Mucosa of rectum (tissue), 2 donors: ENCODE data around the gene FOXG1.

ENCODE experiments used
- H3K27ac ChIP-seq, 2 donors: one replicate each; pipeline ENCODE4 v1.7.0; 2013; ENCODE audit warnings: inconsistent platforms in 2 of 2, low read depth in 2 of 2, low read length in 2 of 2
- H3K27me3 ChIP-seq, 2 donors: one replicate each; pipeline ENCODE4 v1.7.0; 2013; ENCODE audit warnings: low read length in 2 of 2; ENCODE audit not compliant: control insufficient read depth in 2 of 2, insufficient read depth in 2 of 2
- H3K36me3 ChIP-seq, 2 donors: one replicate each; pipeline ENCODE4 v1.7.0; 2013; ENCODE audit warnings: low read length in 2 of 2; ENCODE audit not compliant: control insufficient read depth in 2 of 2, insufficient read depth in 2 of 2
- H3K4me1 ChIP-seq, 2 donors: one replicate each; pipeline ENCODE4 v1.7.0; 2013; ENCODE audit warnings: low read length in 2 of 2, mild to moderate bottlenecking in 1 of 2; ENCODE audit not compliant: control insufficient read depth in 2 of 2, insufficient read depth in 2 of 2
- H3K4me3 ChIP-seq, 2 donors: one replicate each; pipeline ENCODE4 v1.7.0; 2013; ENCODE audit warnings: low read length in 2 of 2
- H3K9ac ChIP-seq, 2 donors: one replicate each; pipeline ENCODE4 v1.7.0; 2013; ENCODE audit warnings: low read length in 2 of 2, low read depth in 1 of 2, mild to moderate bottlenecking in 1 of 2
- H3K9me3 ChIP-seq, 2 donors: one replicate each; pipeline ENCODE4 v1.7.0; 2013; ENCODE audit warnings: low read length in 2 of 2; ENCODE audit not compliant: control insufficient read depth in 2 of 2
- donor health status: healthy.
- donor health status: Normal muscosa, but diverticular disease.

FOXG1 gene

GRCh38 chr14:28777471-28778137 lies 11.0 kb downstream of the FOXG1 start:
- Histone ChIP-seq H3K9me3 (no peaks in the 10 kb centered on the region), H3K27me3 (peaks cover 17 to 28% of the 10 kb centered on the region in 2 donors), H3K4me1 (no peaks in the 10 kb centered on the region), H3K4me3 (no peak overlapping the region), H3K27ac (no peak overlapping the region), H3K9ac (no peak overlapping the region), H3K36me3 (no peaks in the 10 kb centered on the region)

- H3K27me3 ChIP-seq = peaks cover 12 to 24% of the 10 kb centered on the region in 2 donors
- no peaks in the 10 kb centered on the region for H3K9me3 ChIP-seq
- H3K9ac ChIP-seq = no peak overlapping the region
- H3K27ac ChIP-seq = no peak overlapping the region
- H3K4me1 ChIP-seq = no peaks in the 10 kb centered on the region
- H3K4me3 ChIP-seq = no peak overlapping the region
- no peaks in the 10 kb centered on the region for H3K36me3 ChIP-seq
Measured at GRCh38 chr14:28778138-28779117, 11.8 kb downstream of the FOXG1 start.

DNA sequence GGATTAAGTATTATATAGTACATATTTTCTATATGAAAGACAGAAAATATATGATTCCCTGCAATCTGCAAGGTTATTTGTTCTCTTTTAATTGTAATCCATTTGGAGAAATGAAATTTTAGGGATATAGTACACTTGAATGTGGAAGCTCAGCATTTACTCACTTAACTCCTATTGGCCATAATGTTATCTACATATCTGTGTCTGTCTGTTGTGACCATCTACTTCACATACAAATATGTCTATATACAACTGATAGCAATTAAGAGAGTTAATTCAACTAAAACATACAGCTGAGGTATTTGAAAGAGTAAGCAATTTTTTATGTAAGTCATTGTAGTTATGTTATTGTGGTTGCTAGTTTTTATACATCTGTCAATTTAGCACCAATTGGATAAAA lies 12.9 kb downstream of the FOXG1 start:
- Histone ChIP-seq H3K27me3 (peaks cover 11 to 24% of the 10 kb centered on the region in 2 donors), H3K4me3 (no peak overlapping the region), H3K9ac (no peak overlapping the region), H3K9me3 (no peaks in the 10 kb centered on the region), H3K27ac (no peak overlapping the region), H3K4me1 (no peaks in the 10 kb centered on the region), H3K36me3 (no peaks in the 10 kb centered on the region)

GRCh38 chr14:28780843-28781820 lies 14.5 kb downstream of the FOXG1 start:
- H3K27me3 ChIP-seq = peaks cover 10 to 11% of the 10 kb centered on the region in 2 donors
- H3K27ac ChIP-seq = no peak overlapping the region
- no peaks in the 10 kb centered on the region for H3K9me3 ChIP-seq
- H3K4me1 ChIP-seq = no peaks in the 10 kb centered on the region
- no peak overlapping the region for H3K9ac ChIP-seq
- H3K4me3 ChIP-seq = no peak overlapping the region
- H3K36me3 ChIP-seq = no peaks in the 10 kb centered on the region

- Histone ChIP-seq H3K27me3 (peaks cover 10 to 11% of the 10 kb centered on the region in 2 donors), H3K4me1 (no peaks in the 10 kb centered on the region), H3K9me3 (no peaks in the 10 kb centered on the region), H3K4me3 (no peak overlapping the region), H3K36me3 (no peaks in the 10 kb centered on the region), H3K27ac (no peak overlapping the region), H3K9ac (no peak overlapping the region)
Measured at GRCh38 chr14:28782301-28782700, 15.7 kb downstream of the FOXG1 start.

- Histone ChIP-seq H3K27ac (no peak overlapping the region), H3K9me3 (no peaks in the 10 kb centered on the region), H3K4me1 (no peaks in the 10 kb centered on the region), H3K9ac (no peak overlapping the region), H3K27me3 (peaks cover 4 to 10% of the 10 kb centered on the region in 2 donors), H3K36me3 (no peaks in the 10 kb centered on the region), H3K4me3 (no peak overlapping the region)
Measured at GRCh38 chr14:28783664-28784063, 17.1 kb downstream of the FOXG1 start.

DNA sequence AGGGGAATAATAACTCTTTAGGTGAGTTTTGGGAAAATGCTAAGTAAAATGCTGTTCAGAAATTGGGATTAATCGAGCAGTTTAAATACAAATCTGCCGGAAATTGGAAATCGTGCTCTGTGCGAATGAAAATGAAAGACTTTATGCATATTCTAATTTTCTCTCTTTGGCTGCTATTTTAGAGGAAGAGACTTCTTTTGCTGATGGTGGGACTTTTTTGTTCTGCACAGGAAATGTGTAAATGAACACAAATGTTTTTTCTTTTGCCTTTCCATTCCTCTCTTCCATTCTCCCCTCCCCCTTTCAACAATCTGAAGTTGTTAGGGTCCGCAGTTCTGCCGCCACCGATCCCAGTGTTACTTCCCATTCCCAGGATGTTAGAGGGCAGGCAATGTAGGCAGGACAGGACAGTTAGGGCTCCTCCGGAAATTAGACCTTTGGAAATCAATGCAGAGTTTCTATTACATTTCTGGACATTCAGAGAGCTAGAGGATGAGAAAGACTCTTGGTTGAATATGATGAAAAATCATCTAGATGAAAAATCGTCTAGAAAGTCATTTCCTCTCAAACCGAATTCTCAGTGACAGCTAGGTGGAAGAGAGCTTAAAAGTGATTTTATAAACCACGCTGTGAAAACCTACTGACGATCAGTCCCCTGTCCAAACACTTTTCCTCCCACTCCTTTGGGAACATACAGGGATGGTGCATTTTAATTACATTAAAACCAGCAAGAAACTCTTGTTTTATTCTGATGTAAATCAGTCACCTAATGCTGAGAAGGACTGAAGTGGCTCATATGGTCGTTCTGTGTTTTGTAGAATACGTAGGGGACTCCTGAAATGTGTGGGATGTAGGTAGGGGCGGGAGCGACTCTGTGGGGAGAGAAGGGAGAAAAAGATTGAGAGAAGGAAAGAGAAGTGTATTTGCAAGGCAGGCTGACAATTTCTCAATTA lies 17.8 kb downstream of the FOXG1 start:
- Histone ChIP-seq H3K9me3 (no peaks in the 10 kb centered on the region), H3K36me3 (no peaks in the 10 kb centered on the region), H3K9ac (no peak overlapping the region), H3K4me3 (no peak overlapping the region), H3K27ac (no peak overlapping the region), H3K27me3 (peaks cover 4 to 10% of the 10 kb centered on the region in 2 donors), H3K4me1 (no peaks in the 10 kb centered on the region)

GRCh38 chr14:28785096-28785952 lies 18.7 kb downstream of the FOXG1 start:
- H3K27ac ChIP-seq = no peak overlapping the region
- no peaks in the 10 kb centered on the region for H3K9me3 ChIP-seq
- H3K9ac ChIP-seq = no peak overlapping the region
- no peaks in the 10 kb centered on the region for H3K4me1 ChIP-seq
- H3K27me3 ChIP-seq = peaks cover 4 to 9% of the 10 kb centered on the region in 2 donors
- H3K4me3 ChIP-seq = no peak overlapping the region
- H3K36me3 ChIP-seq = no peaks in the 10 kb centered on the region
